ENCODE measurements around the gene CAPN14.

The CAPN14 gene

GRCh38 chr2:31240381-31241365 lies 23.4 kb upstream of the CAPN14 start:
- DNase-seq: no peak

- no peak for DNase-seq
Measured at GRCh38 chr2:31239593-31240177, 22.4 kb upstream of the CAPN14 start.

- no peak for DNase-seq
Measured at GRCh38 chr2:31238906-31239592, 21.7 kb upstream of the CAPN14 start.

- no peak for DNase-seq
Measured at GRCh38 chr2:31238126-31238905, 21.0 kb upstream of the CAPN14 start.

GRCh38 chr2:31237348-31238017 lies 20.2 kb upstream of the CAPN14 start:
- DNase-seq: no peak

GRCh38 chr2:31236433-31237205 lies 19.3 kb upstream of the CAPN14 start:
- no peak for DNase-seq

- no peak for DNase-seq
Measured at GRCh38 chr2:31235504-31235902, 18.2 kb upstream of the CAPN14 start.

- no peak for DNase-seq
Measured at GRCh38 chr2:31234683-31235503, 17.6 kb upstream of the CAPN14 start.

GRCh38 chr2:31233741-31234682 lies 16.7 kb upstream of the CAPN14 start, which contains the start of gene EHD3:
TSS of gene EHD3 (plus strand) at chr2:31234152. CDS start at chr2:31234622, 470 bp downstream.
- DNase-seq: peak; percentile 86

- no peak for DNase-seq
Measured at GRCh38 chr2:31233231-31233630, 15.9 kb upstream of the CAPN14 start.

GRCh38 chr2:31232586-31232985 lies 15.3 kb upstream of the CAPN14 start:
- DNase-seq: no peak

- DNase-seq: no peak
Measured at GRCh38 chr2:31231571-31232302, 14.4 kb upstream of the CAPN14 start.

GRCh38 chr2:31230751-31231150 lies 13.4 kb upstream of the CAPN14 start:
- DNase-seq: no peak

- DNase-seq: no peak
Measured at GRCh38 chr2:31228717-31229116, 11.4 kb upstream of the CAPN14 start.

- DNase-seq: no peak
Measured at GRCh38 chr2:31227711-31228125, 10.4 kb upstream of the CAPN14 start.

GRCh38 chr2:31227110-31227509 lies 9.8 kb upstream of the CAPN14 start:
- no peak for DNase-seq

- no peak for DNase-seq
Measured at GRCh38 chr2:31226266-31226665, 9.0 kb upstream of the CAPN14 start.

- no peak for DNase-seq
Measured at GRCh38 chr2:31223749-31224148, 6.4 kb upstream of the CAPN14 start.

All from CD4-positive, alpha-beta T cell treated with Interleukin-17A for 4 hours (primary cell).